ENCODE results near the gene CALM1.

CALM1 gene

GRCh38 chr14:90419200-90419599, 22.4 kb downstream of the CALM1 start:
- DNase-seq (ENCODE audit: extremely low read depth, low read depth) = peak; percentile 99
- H3K4me3 ChIP-seq (replicated peaks; ENCODE audit: low read depth, low read length) = no peak overlapping the region
- no peak for TF ChIP-seq CTCF (IDR thresholded peaks at IDR 0.05; ENCODE audit: low read depth, low read length, missing control alignments)

GRCh38 chr14:90421001-90421631, 24.3 kb downstream of the CALM1 start:
- no peak overlapping the region for H3K4me3 ChIP-seq (replicated peaks; ENCODE audit: low read depth, low read length)

GRCh38 chr14:90421632-90422020, 24.8 kb downstream of the CALM1 start:
- no peak overlapping the region for H3K4me3 ChIP-seq (replicated peaks; ENCODE audit: low read depth, low read length)
- TF ChIP-seq CTCF (IDR thresholded peaks at IDR 0.05; ENCODE audit: low read depth, low read length, missing control alignments) = no peak
- DNase-seq (ENCODE audit: extremely low read depth, low read depth) = no peak

More at GRCh38 chr14:90421001-90421631, 24.3 kb downstream of the CALM1 start:
- no peak for DNase-seq (ENCODE audit: extremely low read depth, low read depth)
- no peak for TF ChIP-seq CTCF (IDR thresholded peaks at IDR 0.05; ENCODE audit: low read depth, low read length, missing control alignments)

- no peak overlapping the region for H3K4me3 ChIP-seq (replicated peaks; ENCODE audit: low read depth, low read length)
- DNase-seq (ENCODE audit: extremely low read depth, low read depth) = no peak
- no peak for TF ChIP-seq CTCF (IDR thresholded peaks at IDR 0.05; ENCODE audit: low read depth, low read length, missing control alignments)
Observed at GRCh38 chr14:90423166-90423565, 26.3 kb downstream of the CALM1 start.

- H3K4me3 ChIP-seq (replicated peaks; ENCODE audit: low read depth, low read length) = no peak overlapping the region
- no peak for DNase-seq (ENCODE audit: extremely low read depth, low read depth)
- no peak for TF ChIP-seq CTCF (IDR thresholded peaks at IDR 0.05; ENCODE audit: low read depth, low read length, missing control alignments)
Observed at GRCh38 chr14:90424075-90424474, 27.2 kb downstream of the CALM1 start.

GRCh38 chr14:90424686-90425372, 28.0 kb downstream of the CALM1 start:
- H3K4me3 ChIP-seq (replicated peaks; ENCODE audit: low read depth, low read length) = no peak overlapping the region
- TF ChIP-seq CTCF (IDR thresholded peaks at IDR 0.05; ENCODE audit: low read depth, low read length, missing control alignments) = no peak
- DNase-seq (ENCODE audit: extremely low read depth, low read depth) = no peak

Data from HFF-Myc (cell line).